Measurements from ENCODE around the gene RASSF3. TPM values are rescaled to one million over a fixed set of nuclear protein-coding genes. Genes with fewer than 3 reads are reported as not detected.
A peak's percentile ranks its signal among the peaks of the same experiment; 100 is the strongest.

RASSF3 gene
- total and polyA plus RNA-seq, 10 of the 15 experiments (the other 5 are each of a cell fraction or from before 2014, with no cell fraction given): 6.9 to 62.4 (median 30.3) TPM

GRCh38 chr12:64696080-64696741 lies 85.9 kb downstream of the RASSF3 start:
- CTCF ChIA-PET: interaction anchor here (0.6 to 5.8 kb wide), 17 partner anchors 8 to 221 kb away, joined by 3 to 175 read pairs (median 6); no protein-coding TSS in a partner anchor

More at GRCh38 chr12:64696080-64696741, 85.9 kb downstream of the RASSF3 start:
- ATAC-seq (no peak), FAIRE-seq (no peak), DNase-seq (ENCODE audit: low read depth, low spot score) (no peak)
- peaks cover 10 to 17% of the 10 kb centered on the region in 2 experiments; a peak in 3 of 4 replicates for H3K36me3 ChIP-seq (ENCODE audit: control insufficient read depth in 2 of 2, insufficient read depth in 2 of 2, low read length in 1 of 2)
- SMC1A ChIA-PET (ENCODE audit: uncharacterized antibody, unreplicated experiment): interaction anchor here (0.6 to 8.5 kb wide), 13 partner anchors 15 to 740 kb away, joined by 3 to 139 read pairs (median 4); no protein-coding TSS in a partner anchor
- RAD21 ChIA-PET (ENCODE audit: unreplicated experiment): interaction anchor here (1.0 to 5.4 kb wide), 8 partner anchors 13 to 158 kb away, joined by 3 to 103 read pairs (median 8); no protein-coding TSS in a partner anchor
- no peaks in the 10 kb centered on the region for H3K27me3 ChIP-seq (replicated peaks in 1 of 2; ENCODE audit: control insufficient read depth in 2 of 2, insufficient read depth in 2 of 2, low read length in 1 of 2)
- BruUV-seq (replicated peaks): no TSS peak
- H3K4me2 ChIP-seq (ENCODE audit: control insufficient read depth, insufficient read depth): no peak overlapping the region
- intact Hi-C loops (cut with micrococcal nuclease; ENCODE audit: unreplicated experiment): no loop called here
- no peak overlapping the region for H2AFZ ChIP-seq (ENCODE audit: control insufficient read depth, low read depth, low read length)
- TF ChIP-seq RELB (IDR thresholded peaks at IDR 0.05; ENCODE audit: low read depth): no peak
- peak; percentile 40; the same call in 1 of the 2 replicates for TF ChIP-seq SMC3 (IDR thresholded peaks at IDR 0.05; ENCODE audit: borderline replicate concordance, low read length)
- TF ChIP-seq, protein P1, sequence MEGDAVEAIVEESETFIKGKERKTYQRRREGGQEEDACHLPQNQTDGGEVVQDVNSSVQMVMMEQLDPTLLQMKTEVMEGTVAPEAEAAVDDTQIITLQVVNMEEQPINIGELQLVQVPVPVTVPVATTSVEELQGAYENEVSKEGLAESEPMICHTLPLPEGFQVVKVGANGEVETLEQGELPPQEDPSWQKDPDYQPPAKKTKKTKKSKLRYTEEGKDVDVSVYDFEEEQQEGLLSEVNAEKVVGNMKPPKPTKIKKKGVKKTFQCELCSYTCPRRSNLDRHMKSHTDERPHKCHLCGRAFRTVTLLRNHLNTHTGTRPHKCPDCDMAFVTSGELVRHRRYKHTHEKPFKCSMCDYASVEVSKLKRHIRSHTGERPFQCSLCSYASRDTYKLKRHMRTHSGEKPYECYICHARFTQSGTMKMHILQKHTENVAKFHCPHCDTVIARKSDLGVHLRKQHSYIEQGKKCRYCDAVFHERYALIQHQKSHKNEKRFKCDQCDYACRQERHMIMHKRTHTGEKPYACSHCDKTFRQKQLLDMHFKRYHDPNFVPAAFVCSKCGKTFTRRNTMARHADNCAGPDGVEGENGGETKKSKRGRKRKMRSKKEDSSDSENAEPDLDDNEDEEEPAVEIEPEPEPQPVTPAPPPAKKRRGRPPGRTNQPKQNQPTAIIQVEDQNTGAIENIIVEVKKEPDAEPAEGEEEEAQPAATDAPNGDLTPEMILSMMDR (IDR thresholded peaks at IDR 0.05 in 2 of 3, conservative IDR thresholded peaks at IDR 0.05 in 1 of 3; ENCODE audit: control insufficient read depth in 2 of 3, extremely low read depth in 1 of 3, insufficient read depth in 1 of 3, low read depth in 3 of 3, low read length in 3 of 3): peak in 1 of 3 experiments; percentile 40; a peak in 2 of 6 replicates
- TF ChIP-seq SMARCA5 (IDR thresholded peaks at IDR 0.05): no peak
- TF ChIP-seq RAD21 (IDR thresholded peaks at IDR 0.05; ENCODE audit: insufficient read depth, low read depth, low read length): peak; percentile 45
- TF ChIP-seq MEF2A (IDR thresholded peaks at IDR 0.05; ENCODE audit: insufficient read depth, low read depth, low read length): peak; percentile 62; the same call in 1 of the 2 replicates
- TF ChIP-seq ZNF687 (IDR thresholded peaks at IDR 0.05): no peak
- no peaks in the 10 kb centered on the region for H3K9me3 ChIP-seq (replicated peaks; ENCODE audit: control insufficient read depth, insufficient read depth, low read length)
- in situ Hi-C loops (cut with MboI): no loop called here
- WGBS (ENCODE audit: insufficient coverage, insufficient replicate concordance, low lambda C conversion rate, missing lambda C conversion rate): 100% methylated on average over 1 of the region's 1 CpG
- H4K20me1 ChIP-seq (ENCODE audit: control insufficient read depth, insufficient read depth): no peaks in the 10 kb centered on the region
- H3K4me3 ChIP-seq: no peak overlapping the region
- H3K79me2 ChIP-seq (ENCODE audit: control insufficient read depth, insufficient read depth, low read length): 0 out of 2 replicates have a peak, but pooled peaks cover 2% of the 10 kb centered on the region
- H3K9ac ChIP-seq (ENCODE audit: control insufficient read depth, insufficient read depth, low read length): no peak overlapping the region
- POLR2A ChIA-PET: interaction anchor here (0.6 to 2.5 kb wide), 4 partner anchors 20 to 86 kb away, joined by 3 to 12 read pairs (median 6); partner anchors contain the start of gene RASSF3
- no peak overlapping the region for H3K27ac ChIP-seq (ENCODE audit: control insufficient read depth, insufficient read depth)
- H3K4me1 ChIP-seq (ENCODE audit: control insufficient read depth, insufficient read depth, low read length): 0 out of 2 replicates have a peak, but pooled peaks cover 3% of the 10 kb centered on the region
